Measurements from ENCODE around the gene VAC14.
A peak's percentile ranks its signal among the peaks of the same experiment; 100 is the strongest.

Gene VAC14

GRCh38 chr16:70708366-70709246 is 92.4 kb downstream of the VAC14 start:
- DNase-seq (ENCODE audit: low spot score) = peak; percentile 42

- DNase-seq (ENCODE audit: low spot score) = no peak
Observed at GRCh38 chr16:70706948-70707465, 94.0 kb downstream of the VAC14 start.

DNA sequence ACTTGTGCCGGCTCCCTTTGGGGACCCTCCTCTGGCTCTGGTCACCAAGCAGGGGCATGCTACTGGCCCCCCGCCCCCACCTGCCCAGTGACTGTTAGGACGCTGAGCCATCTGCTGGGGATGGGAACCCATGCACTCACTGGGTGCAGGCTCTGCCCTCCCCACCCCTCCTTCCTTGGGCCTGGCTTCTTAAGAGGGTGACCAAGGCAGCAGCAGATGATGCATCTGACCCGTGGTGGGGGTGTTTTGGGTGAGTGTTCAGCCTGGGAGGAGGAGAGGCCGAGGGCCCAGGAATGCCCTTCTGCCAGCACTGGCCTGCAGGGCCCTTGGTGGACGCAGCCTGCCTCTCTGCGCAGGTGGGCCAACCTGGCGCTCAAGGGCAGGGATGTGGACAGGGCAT is 95.9 kb downstream of the VAC14 start:
- DNase-seq (ENCODE audit: low spot score) = no peak

DNA sequence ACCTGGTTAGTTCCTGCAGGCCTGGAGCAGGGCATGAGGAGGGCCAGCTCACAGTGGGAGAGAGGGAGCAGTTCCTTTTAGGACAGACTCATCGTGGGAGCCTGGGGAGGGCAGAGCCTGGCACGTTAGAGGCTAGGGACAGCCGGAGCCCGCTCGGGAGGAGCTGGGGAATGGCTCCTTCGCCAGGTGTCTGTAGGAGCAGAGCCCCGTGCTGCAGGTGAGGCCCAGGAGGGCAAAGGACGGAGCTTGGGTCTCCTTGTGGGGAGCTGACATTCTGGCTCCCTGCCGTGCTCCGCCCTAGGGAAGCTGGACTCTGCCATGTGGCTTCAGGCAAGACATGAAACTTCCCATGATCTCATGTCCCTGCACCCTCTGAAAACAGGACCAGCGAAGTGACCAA is 96.4 kb downstream of the VAC14 start:
- no peak for DNase-seq (ENCODE audit: low spot score)

DNA sequence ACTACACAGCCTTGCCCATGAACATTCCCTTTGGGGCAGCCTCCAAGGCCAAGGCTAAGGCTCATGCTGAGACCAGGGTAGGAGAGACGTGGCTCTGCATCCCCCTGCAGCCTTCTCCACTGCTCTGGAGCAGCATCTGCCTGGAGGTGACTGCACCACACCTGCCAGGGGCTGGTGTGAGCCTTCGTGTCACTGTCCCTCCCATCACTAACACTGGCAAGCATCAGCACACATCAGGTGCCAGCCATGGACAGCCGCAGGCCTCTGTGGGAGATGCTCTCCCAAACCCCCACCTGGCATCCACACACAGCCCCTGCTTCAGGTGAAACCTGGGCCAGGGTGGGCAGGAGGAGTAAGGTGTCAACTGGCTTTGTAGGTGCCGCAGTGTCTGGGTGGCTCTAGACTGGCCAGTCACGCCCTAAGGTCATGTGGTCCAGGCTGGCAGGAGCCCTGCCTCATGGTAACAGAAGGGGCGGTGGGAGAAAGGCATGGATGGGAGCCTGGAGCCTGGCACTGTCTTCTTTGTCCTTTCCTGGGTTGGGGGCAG is 97.0 kb downstream of the VAC14 start:
- DNase-seq (ENCODE audit: low spot score) = no peak

DNA sequence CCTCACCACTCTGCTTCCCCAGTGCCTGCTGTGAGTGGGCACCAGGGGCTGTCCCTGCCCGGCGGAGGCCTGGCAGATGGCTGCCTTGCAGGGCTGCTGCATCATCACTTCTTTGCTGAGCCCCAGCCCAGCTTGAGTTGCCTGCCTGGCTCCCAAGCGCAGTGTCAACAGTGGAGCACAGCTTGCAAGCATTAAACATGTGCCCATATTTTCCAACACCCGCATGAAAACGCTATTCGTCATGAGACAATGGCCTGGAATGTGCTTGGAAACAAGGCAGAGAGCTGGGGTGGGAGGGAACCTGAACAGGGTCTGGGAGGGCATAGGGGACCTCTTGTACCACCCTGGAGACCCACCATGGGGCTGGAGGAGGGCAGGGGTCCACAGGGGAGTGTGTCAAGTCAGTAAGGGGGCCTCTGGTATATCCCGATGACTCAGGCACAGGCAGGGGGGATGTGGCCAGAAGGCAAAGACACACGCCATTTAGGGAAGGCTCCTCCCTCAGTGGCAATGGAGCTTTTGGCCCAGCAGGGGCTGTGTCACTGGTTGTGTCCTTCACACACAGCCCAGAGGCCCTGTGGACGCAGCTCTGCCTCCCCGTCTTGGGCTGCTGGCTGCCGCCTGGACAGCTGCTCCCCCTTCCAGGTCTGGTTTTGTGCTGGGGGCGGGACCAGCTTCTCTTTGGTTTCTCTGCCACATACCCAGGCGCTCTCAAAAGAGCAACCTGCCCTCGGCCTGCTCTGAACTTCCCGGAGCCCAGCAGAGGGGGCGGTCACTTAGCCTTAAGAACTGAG is 97.7 kb downstream of the VAC14 start:
- no peak for DNase-seq (ENCODE audit: low spot score)

DNA sequence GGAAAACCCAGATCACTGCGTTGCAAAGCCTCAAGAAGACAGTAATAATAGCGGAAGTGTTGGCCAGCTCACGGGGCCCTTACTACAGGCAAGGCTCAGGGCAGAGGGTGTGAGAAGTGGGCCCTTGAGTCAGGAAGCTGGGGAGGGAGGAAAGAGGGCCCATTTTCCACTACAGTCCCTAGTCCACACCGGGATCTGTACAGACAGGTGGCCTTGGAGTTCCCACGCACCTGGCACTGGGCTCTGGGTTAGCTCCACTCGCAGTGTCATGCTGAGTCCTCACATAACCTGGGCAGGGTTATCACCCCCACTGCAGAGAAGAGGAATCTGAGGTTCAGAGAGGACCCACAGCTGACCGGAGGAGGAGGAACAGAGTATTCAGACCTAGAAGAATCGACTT is 98.3 kb downstream of the VAC14 start:
- DNase-seq (ENCODE audit: low spot score) = no peak

- no peak for DNase-seq (ENCODE audit: low spot score)
Observed at GRCh38 chr16:70701998-70702397, 99.0 kb downstream of the VAC14 start.

DNA sequence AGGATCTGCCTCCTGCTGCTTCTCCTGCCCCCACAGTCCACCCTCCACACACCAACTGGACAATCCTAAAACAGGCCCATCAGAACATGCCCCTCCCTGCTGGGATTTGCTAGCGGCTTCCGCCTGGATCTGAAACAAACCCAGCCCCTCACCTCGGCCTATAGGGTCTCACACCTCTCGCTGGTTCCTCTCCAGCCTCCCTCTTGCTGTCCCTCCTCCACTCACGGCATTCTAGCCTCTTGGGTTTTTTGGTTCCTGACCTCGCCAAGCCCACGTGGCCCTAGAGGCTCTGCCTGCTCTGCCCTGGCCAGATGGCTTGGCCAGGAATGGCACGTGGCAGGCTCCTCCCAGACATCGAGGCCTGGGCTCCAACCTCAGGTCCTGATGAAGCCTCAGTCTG is 99.4 kb downstream of the VAC14 start:
- no peak for DNase-seq (ENCODE audit: low spot score)

DNA sequence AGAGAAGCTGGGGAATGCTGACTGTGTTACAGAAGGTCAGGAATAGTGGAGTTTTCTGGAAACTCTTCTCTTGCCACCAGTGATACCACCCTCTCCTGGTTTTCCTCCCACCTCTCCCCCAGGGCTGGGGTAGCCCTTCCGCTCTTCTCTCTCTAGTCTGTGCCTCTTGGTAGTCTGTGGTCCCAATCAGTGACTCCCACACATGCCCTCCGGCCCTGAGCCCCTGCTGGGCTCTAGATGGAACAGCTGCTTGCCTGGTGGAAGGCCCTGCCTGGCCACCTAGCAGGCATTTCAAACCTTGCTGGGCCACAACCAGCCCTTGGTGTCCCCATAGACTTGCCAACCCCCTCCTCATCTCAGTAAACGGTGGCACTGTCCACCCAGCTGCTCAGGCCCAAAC is 99.9 kb downstream of the VAC14 start:
- DNase-seq (ENCODE audit: low spot score) = no peak

DNA sequence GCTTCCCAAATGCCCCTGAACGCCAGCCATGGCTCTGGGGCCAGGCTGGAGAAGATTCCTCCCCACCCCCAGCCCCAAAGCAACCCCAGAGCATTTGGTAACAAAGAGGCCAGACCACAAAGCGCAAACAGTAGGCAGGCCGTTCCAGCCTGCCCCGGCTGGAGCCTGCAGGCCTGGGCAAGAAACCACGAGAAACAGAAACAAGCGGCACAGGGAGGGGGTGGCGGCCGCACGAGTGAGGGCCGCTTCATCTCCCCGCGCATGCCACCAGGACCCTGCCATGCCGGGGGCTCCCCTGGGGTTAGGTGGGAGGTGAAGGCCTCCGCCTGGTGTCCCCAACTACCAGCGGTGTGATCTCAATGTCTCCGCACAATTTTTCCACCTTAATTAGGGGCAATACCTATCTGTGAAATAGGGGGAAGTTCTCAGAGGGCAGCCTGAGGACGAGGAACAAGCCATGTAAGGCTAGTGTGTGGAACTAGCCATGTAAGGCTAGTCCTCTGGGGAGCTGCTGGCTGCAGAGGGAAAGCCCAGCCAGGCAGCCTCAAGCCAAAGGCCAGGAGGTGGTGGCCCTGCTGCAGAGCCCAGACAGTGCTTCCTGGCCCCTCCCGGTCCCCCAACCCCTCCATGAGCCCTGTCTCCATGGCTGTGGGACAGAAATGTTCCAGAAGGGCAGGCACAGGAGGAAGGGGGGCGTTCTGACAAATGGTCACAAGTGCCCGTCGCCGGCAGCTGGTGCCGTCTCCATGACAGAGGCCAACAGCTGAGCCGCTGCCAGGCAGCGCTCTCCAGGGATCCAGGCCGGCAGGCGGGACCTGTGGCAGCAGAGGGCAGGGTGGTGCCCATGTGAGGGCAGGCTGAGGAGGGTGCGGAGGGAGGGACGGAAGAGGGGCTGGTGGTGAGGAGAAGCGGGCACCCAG is 100.6 kb downstream of the VAC14 start:
- DNase-seq (ENCODE audit: low spot score) = peak; percentile 89

DNA sequence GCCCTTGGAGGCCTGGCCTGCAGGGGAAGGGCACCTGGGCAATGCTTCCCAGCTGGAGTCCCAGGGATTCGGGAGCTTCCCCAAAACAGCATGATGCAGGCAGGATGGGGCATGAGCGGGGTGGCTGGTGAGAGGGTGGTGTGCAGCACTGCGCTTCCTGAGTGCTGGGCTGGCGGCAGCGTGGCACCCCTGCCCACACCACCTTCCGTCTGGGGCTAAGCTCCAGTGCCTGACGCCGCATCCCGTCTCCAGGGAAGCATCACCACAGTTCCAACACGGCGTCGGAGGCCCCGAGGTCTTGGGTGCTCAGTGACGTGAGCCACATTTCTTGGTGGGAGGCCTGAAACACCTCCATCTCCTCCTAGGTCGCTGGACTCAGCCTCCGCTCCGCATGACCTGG is 101.3 kb downstream of the VAC14 start:
- DNase-seq (ENCODE audit: low spot score) = no peak

DNA sequence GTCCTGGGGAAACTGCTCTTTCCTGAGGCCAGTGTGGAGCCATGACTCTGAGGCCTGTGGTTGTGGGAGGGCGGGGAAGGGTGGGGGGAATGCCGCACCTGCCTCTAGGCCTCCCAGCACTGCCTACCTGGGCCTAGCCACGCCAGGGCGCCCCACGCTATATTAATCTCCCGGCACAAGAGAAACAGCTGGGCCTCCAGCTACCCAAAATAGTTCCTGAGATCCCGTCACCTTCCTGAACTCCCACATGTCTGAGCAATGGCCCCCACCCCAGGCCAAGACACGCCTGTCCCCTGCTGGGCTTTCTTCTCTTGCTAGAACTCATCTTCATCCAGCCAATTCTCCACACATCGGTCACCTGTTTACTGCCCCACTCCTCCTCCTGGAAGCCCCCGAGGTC is 102.1 kb downstream of the VAC14 start:
- DNase-seq (ENCODE audit: low spot score) = no peak

GRCh38 chr16:70697594-70698170 is 103.3 kb downstream of the VAC14 start:
- no peak for DNase-seq (ENCODE audit: low spot score)

DNA sequence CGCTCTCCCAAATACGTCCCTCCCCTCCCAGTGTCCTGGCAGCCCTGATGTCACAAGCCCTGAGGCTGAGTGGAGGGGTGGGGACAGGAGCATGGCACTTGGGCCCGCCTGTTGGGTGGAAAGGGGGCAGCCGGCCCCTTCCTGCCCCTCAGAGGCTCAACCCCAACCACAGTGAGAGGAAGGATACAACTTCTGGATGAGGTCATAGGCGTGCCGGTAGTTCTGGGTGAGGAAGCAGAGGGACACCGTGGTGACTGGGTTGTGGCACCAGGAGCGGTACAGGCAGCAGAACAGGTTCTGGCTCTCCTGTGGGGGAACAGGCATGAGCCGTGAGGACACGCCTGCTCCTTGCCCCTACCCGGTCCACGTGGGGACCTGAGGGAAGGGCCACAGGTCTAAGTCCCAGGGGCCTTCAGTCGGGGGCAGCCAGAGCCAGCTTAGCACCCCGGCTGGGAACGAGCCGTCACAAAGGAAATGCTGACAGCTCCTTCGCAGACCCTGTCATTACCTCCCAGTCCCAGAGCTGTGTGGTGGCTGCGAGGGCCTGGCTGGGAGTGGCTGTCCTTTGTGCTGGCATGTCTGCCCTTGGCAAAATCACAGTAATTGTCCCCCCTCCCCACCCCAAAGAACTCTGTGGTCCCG is 103.9 kb downstream of the VAC14 start:
- no peak for DNase-seq (ENCODE audit: low spot score)

DNA sequence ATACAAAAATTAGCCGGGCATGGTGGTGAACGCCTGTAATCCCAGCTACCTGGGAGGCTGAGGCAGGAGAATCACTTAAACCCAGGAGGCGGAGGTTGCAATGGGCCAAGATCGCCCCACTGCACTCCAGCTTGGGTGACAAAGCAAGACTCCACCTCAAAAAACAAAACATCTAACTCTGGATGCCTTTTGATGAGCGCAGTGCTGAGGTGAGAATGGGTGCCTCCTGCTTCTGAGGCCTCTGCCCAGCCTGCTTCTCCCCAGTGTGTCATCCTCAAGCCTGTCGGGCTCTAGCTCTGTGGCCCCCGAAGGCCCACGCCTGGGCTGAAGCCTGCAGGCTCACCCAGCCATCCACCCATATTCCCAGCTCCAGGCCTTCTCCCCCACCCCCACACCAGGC is 104.6 kb downstream of the VAC14 start:
- DNase-seq (ENCODE audit: low spot score) = no peak

- no peak for DNase-seq (ENCODE audit: low spot score)
Observed at GRCh38 chr16:70695331-70696070, 105.5 kb downstream of the VAC14 start.

- DNase-seq (ENCODE audit: low spot score) = no peak
Observed at GRCh38 chr16:70694868-70695218, 106.1 kb downstream of the VAC14 start.

GRCh38 chr16:70694088-70694867 is 106.7 kb downstream of the VAC14 start:
- DNase-seq (ENCODE audit: low spot score) = no peak

Data from globus pallidus (tissue), 1 donor.